ENCODE measurements around the gene ZNF423.

DNA sequence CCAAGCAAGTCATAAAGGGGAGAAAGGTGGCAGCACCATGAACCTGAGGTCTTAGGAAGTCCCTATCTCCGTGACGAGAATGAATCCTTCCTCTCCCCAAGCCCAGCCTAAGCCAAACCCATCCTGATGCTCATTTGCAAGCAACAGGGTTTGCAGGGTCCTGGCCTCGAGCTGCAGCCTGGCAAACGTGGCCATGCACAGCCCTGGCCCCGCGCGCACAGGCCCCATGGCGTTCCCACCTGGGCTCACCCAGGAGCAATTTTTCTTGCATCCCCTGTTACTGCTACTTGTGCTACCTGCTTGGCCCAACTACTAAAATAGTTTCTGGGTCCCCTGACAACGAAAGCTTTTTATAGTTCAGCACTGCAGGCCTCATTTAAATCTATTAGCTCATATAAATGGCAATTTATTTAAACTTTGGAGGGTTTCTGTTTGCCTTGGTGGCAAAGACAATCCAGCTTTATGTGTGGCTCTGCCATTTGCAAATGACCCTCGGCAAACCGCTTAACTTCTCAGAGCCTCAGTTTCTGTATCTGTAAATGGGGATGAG, 340.8 kb downstream of the ZNF423 start:
- TF ChIP-seq, protein P1, sequence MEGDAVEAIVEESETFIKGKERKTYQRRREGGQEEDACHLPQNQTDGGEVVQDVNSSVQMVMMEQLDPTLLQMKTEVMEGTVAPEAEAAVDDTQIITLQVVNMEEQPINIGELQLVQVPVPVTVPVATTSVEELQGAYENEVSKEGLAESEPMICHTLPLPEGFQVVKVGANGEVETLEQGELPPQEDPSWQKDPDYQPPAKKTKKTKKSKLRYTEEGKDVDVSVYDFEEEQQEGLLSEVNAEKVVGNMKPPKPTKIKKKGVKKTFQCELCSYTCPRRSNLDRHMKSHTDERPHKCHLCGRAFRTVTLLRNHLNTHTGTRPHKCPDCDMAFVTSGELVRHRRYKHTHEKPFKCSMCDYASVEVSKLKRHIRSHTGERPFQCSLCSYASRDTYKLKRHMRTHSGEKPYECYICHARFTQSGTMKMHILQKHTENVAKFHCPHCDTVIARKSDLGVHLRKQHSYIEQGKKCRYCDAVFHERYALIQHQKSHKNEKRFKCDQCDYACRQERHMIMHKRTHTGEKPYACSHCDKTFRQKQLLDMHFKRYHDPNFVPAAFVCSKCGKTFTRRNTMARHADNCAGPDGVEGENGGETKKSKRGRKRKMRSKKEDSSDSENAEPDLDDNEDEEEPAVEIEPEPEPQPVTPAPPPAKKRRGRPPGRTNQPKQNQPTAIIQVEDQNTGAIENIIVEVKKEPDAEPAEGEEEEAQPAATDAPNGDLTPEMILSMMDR (IDR thresholded peaks at IDR 0.05), result no peak
- TF ChIP-seq EP300 (IDR thresholded peaks at IDR 0.05), result no peak
